Ascending aorta (tissue), 2 donors: ENCODE data around the gene VIPR2. TPM values are rescaled to one million over a fixed set of nuclear protein-coding genes. Genes with fewer than 3 reads are reported as not detected.

Experiments used
- DNase-seq, 2 donors: peaks; one replicate each; pipeline ENCODE4 v3.0.0-alpha.2; 2019; ENCODE audit warnings: low spot score in 2 of 2
- H3K27ac ChIP-seq, 2 donors: fragments of 200-600 bp; sonication (generic); one replicate each; pipeline ENCODE4 v1.5.1; 2016 to 2017; ENCODE audit warnings: mild to moderate bottlenecking in 1 of 2
- H3K27me3 ChIP-seq: fragments of 200-600 bp; sonication (generic); one replicate; pipeline ENCODE4 v1.5.1; 2017
- H3K36me3 ChIP-seq, 2 donors: fragments of 200-600 bp; sonication (generic); one replicate each; pipeline ENCODE4 v1.5.1; 2016
- H3K4me1 ChIP-seq, 2 donors: fragments of 200-600 bp; sonication (generic); one replicate each; pipeline ENCODE4 v1.5.1; 2016 to 2017; ENCODE audit warnings: mild to moderate bottlenecking in 1 of 2
- H3K4me3 ChIP-seq, 2 donors: fragments of 200-600 bp; sonication (generic); one replicate each; pipeline ENCODE4 v1.5.1; 2016 to 2017; ENCODE audit warnings: mild to moderate bottlenecking in 1 of 2
- H3K9me3 ChIP-seq, 2 donors: fragments of 200-600 bp; sonication (generic); one replicate each; pipeline ENCODE4 v1.5.1; 2016
- CTCF ChIP-seq, 3 experiments: fragments of 200-600 bp in 2 of 3; fragments of 450-650 bp in 1 of 3; sonication (generic) in 2 of 3; IDR thresholded peaks; one replicate each; pipeline ENCODE4 v1.5.1; 2016 to 2019; ENCODE audit warnings: antibody characterized with exemption in 3 of 3, mild to moderate bottlenecking in 1 of 3, moderate library complexity in 1 of 3
- intact Hi-C: fragments of 100-400 bp; cut with DNase I; formaldehyde crosslinking; loops from one replicate; pipeline ENCODE4 v1.15.1; 2023
- total RNA-seq: library from RNA; depleted of rRNA; stranded (reverse); fragments of >200 nt; gene quantifications from one replicate; pipeline ENCODE4 v1.1.0, GENCODE V29; 2016

VIPR2 gene
- total RNA-seq, 1 donor from 2014 or later, result 17.8 TPM

- Histone ChIP-seq H3K4me1 (peaks cover 5 to 7% of the 10 kb centered on the region in 2 donors), H3K9me3 (no peaks in the 10 kb centered on the region), H3K4me3 (no peak overlapping the region), H3K27ac (no peak overlapping the region), H3K36me3 (peaks cover 0 to 7% of the 10 kb centered on the region in 2 donors), H3K27me3 (no peaks in the 10 kb centered on the region)
- no peak for DNase-seq
- intact Hi-C loops, result no loop called here
- TF ChIP-seq CTCF (IDR thresholded peaks at IDR 0.05), result no peak
These were observed 98.8 kb downstream of the VIPR2 start for GRCh38 chr7:159045839-159046238.

- peaks cover 5 to 7% of the 10 kb centered on the region in 2 donors for H3K4me1 ChIP-seq
- TF ChIP-seq CTCF (IDR thresholded peaks at IDR 0.05), result no peak
- peak in 1 of 2 donors; percentile 50 for DNase-seq
- H3K36me3 ChIP-seq, result peaks cover 0 to 14% of the 10 kb centered on the region in 2 donors
- intact Hi-C loops, result no loop called here
- no peaks in the 10 kb centered on the region for H3K27me3 ChIP-seq
- peak overlapping the region; percentile 42 to 71 for H3K27ac ChIP-seq
- H3K4me3 ChIP-seq, result no peak overlapping the region
- H3K9me3 ChIP-seq, result no peaks in the 10 kb centered on the region
These were observed 102.0 kb downstream of the VIPR2 start for GRCh38 chr7:159042581-159043101.

- peaks cover 0 to 14% of the 10 kb centered on the region in 2 donors for H3K36me3 ChIP-seq
- intact Hi-C loops, result no loop called here
- no peaks in the 10 kb centered on the region for H3K27me3 ChIP-seq
- peaks cover 5 to 7% of the 10 kb centered on the region in 2 donors for H3K4me1 ChIP-seq
- no peak for TF ChIP-seq CTCF (IDR thresholded peaks at IDR 0.05)
- no peak overlapping the region for H3K4me3 ChIP-seq
- DNase-seq, result peak in 1 of 2 donors; percentile 53
- H3K27ac ChIP-seq, result peak overlapping the region; percentile 17 to 71
- H3K9me3 ChIP-seq, result no peaks in the 10 kb centered on the region
These were observed 102.6 kb downstream of the VIPR2 start for GRCh38 chr7:159042103-159042502.

GRCh38 chr7:159040912-159041711 is 103.6 kb downstream of the VIPR2 start:
- Histone ChIP-seq H3K4me3 (no peak overlapping the region), H3K27me3 (no peaks in the 10 kb centered on the region), H3K27ac (peak overlapping the region; percentile 17 to 71), H3K9me3 (no peaks in the 10 kb centered on the region), H3K36me3 (peaks cover 0 to 22% of the 10 kb centered on the region in 2 donors), H3K4me1 (peaks cover 5 to 7% of the 10 kb centered on the region in 2 donors)
- peak in 1 of 2 donors; percentile 61 for DNase-seq
- intact Hi-C loops, result no loop called here
- no peak for TF ChIP-seq CTCF (IDR thresholded peaks at IDR 0.05)

- intact Hi-C loops, result no loop called here
- Histone ChIP-seq H3K4me3 (no peak overlapping the region), H3K27me3 (no peaks in the 10 kb centered on the region), H3K9me3 (no peaks in the 10 kb centered on the region), H3K36me3 (peaks cover 0 to 31% of the 10 kb centered on the region in 2 donors), H3K4me1 (peaks cover 5 to 7% of the 10 kb centered on the region in 2 donors), H3K27ac (no peak overlapping the region)
- peak in 1 of 2 donors; percentile 60 for DNase-seq
- TF ChIP-seq CTCF (IDR thresholded peaks at IDR 0.05), result no peak
These were observed 104.5 kb downstream of the VIPR2 start for GRCh38 chr7:159040146-159040545.
